Naive B cell (primary cell): ENCODE measurements around the gene RAP2A. TPM values are rescaled to one million over a fixed set of nuclear protein-coding genes. Genes with fewer than 3 reads are reported as not detected.

Experiments used
- ATAC-seq, 2 donors: fragments of 150-1000 bp; cut with Tn5 transposase; 2 replicates each; pipeline ENCODE4 v1.10.0; 2021; ENCODE audit warnings: low read depth in 2 of 2, mild to moderate bottlenecking in 2 of 2, moderate library complexity in 2 of 2
- DNase-seq: peaks from one replicate; pipeline ENCODE4 v3.0.0; 2022
- H3K27ac Mint-ChIP-seq, 6 donors: one replicate each; pipeline ENCODE4 v1.8.0; 2020 to 2022; ENCODE audit warnings: mild to moderate bottlenecking in 6 of 6, mixed read lengths in 6 of 6, moderate library complexity in 5 of 6, inconsistent platforms in 2 of 6
- H3K27me3 Mint-ChIP-seq, 3 donors: one replicate each; pipeline ENCODE4 v1.8.0; 2021 to 2022; ENCODE audit warnings: mixed read lengths in 3 of 3, mild to moderate bottlenecking in 1 of 3
- H3K36me3 Mint-ChIP-seq, 2 donors: one replicate each; pipeline ENCODE4 v1.8.0; 2020 to 2022; ENCODE audit warnings: mixed read lengths in 2 of 2, inconsistent platforms in 1 of 2, mild to moderate bottlenecking in 1 of 2
- H3K4me1 Mint-ChIP-seq, 3 donors: one replicate each; pipeline ENCODE4 v1.8.0; 2020 to 2022; ENCODE audit warnings: mixed read lengths in 3 of 3, inconsistent platforms in 1 of 3, mild to moderate bottlenecking in 1 of 3, moderate library complexity in 1 of 3
- H3K4me3 Mint-ChIP-seq, 8 donors: one replicate each; pipeline ENCODE4 v1.8.0; 2020 to 2022; ENCODE audit warnings: mild to moderate bottlenecking in 8 of 8, mixed read lengths in 8 of 8, moderate library complexity in 8 of 8, inconsistent platforms in 2 of 8
- H3K9me3 Mint-ChIP-seq, 7 donors: one replicate each; pipeline ENCODE4 v1.8.0; 2020 to 2022; ENCODE audit warnings: mixed read lengths in 7 of 7, mild to moderate bottlenecking in 5 of 7, inconsistent platforms in 2 of 7, moderate library complexity in 1 of 7
- polyA plus RNA-seq, 6 donors: library from polyadenylated mRNA; unstranded; fragments of 300-500 nt; fragmentation: Illumina TruSeq; gene quantifications; one replicate each; pipeline ENCODE4 v1.2.3, GENCODE V29; 2021; ENCODE audit warnings: low read depth in 6 of 6

RAP2A gene
- polyA plus RNA-seq, result 1 to 10 TPM; 1.2 to 2.7 (median 1.7) TPM

GRCh38 chr13:97433727-97434396 is at the start of gene RAP2A:
RAP2A (plus strand) TSS chr13:97434169; CDS start chr13:97434471, 302 bp downstream.
- ATAC-seq (peak; percentile 62 to 65), DNase-seq (peak; percentile 87)
- peaks cover 0 to 18% (median 3%) of the 10 kb centered on the region in 3 donors for H3K27me3 Mint-ChIP-seq
- peak within 1 kb of the TSS; percentile 87 to 99 (median 97) for H3K4me3 Mint-ChIP-seq
- H3K36me3 Mint-ChIP-seq, result no peaks in the 10 kb centered on the region
- H3K27ac Mint-ChIP-seq, result peak within 1 kb of the TSS; percentile 98 to 100 (median 100)
- peaks cover 0 to 4% (median 0%) of the 10 kb centered on the region in 7 donors for H3K9me3 Mint-ChIP-seq
- peaks cover 20 to 23% (median 23%) of the 10 kb centered on the region in 3 donors for H3K4me1 Mint-ChIP-seq

- Mint-ChIP-seq H3K9me3 (no peaks in the 10 kb centered on the region), H3K36me3 (peaks cover 21 to 30% of the 10 kb centered on the region in 2 donors), H3K4me1 (peaks cover 27 to 38% (median 34%) of the 10 kb centered on the region in 3 donors), H3K27me3 (no peaks in the 10 kb centered on the region), H3K4me3 (peak overlapping the region in 1 of 8 donors; percentile 45), H3K27ac (no peak overlapping the region)
- ATAC-seq (no peak), DNase-seq (no peak)
Observed at GRCh38 chr13:97384371-97384770, 49.6 kb upstream of the RAP2A start.

GRCh38 chr13:97385146-97385545 is 48.8 kb upstream of the RAP2A start:
- H3K9me3 Mint-ChIP-seq, result no peaks in the 10 kb centered on the region
- no peak for ATAC-seq
- H3K27ac Mint-ChIP-seq, result no peak overlapping the region
- H3K27me3 Mint-ChIP-seq, result no peaks in the 10 kb centered on the region
- peaks cover 16 to 25% of the 10 kb centered on the region in 2 donors for H3K36me3 Mint-ChIP-seq
- DNase-seq, result no peak
- H3K4me1 Mint-ChIP-seq, result peaks cover 27 to 38% (median 34%) of the 10 kb centered on the region in 3 donors
- no peak overlapping the region for H3K4me3 Mint-ChIP-seq

- Mint-ChIP-seq H3K36me3 (peaks cover 13 to 22% of the 10 kb centered on the region in 2 donors), H3K9me3 (no peaks in the 10 kb centered on the region), H3K27me3 (no peaks in the 10 kb centered on the region), H3K4me3 (no peak overlapping the region), H3K27ac (peak overlapping the region in 1 of 6 donors; percentile 28), H3K4me1 (peaks cover 27 to 38% (median 31%) of the 10 kb centered on the region in 3 donors)
- no peak for DNase-seq
- no peak for ATAC-seq
Observed at GRCh38 chr13:97385854-97386253, 48.1 kb upstream of the RAP2A start.

GRCh38 chr13:97386801-97387484 is 47.0 kb upstream of the RAP2A start:
- Mint-ChIP-seq H3K4me1 (peaks cover 27 to 38% (median 31%) of the 10 kb centered on the region in 3 donors), H3K27me3 (no peaks in the 10 kb centered on the region), H3K9me3 (no peaks in the 10 kb centered on the region), H3K4me3 (peak overlapping the region in 2 of 8 donors; percentile 15 to 38), H3K36me3 (peaks cover 9 to 24% of the 10 kb centered on the region in 2 donors), H3K27ac (peak overlapping the region in 2 of 6 donors; percentile 39 to 57)
- no peak for ATAC-seq
- DNase-seq, result no peak

- Mint-ChIP-seq H3K27ac (peak overlapping the region in 1 of 6 donors; percentile 57), H3K36me3 (peaks cover 7 to 24% of the 10 kb centered on the region in 2 donors)
- no peak for ATAC-seq
Observed at GRCh38 chr13:97387485-97387839, 46.5 kb upstream of the RAP2A start.

GRCh38 chr13:97387890-97388289 is 46.1 kb upstream of the RAP2A start:
- H3K36me3 Mint-ChIP-seq, result peaks cover 2 to 20% of the 10 kb centered on the region in 2 donors
- H3K27ac Mint-ChIP-seq, result peak overlapping the region in 1 of 6 donors; percentile 57
- H3K27me3 Mint-ChIP-seq, result no peaks in the 10 kb centered on the region
- peaks cover 27 to 38% (median 31%) of the 10 kb centered on the region in 3 donors for H3K4me1 Mint-ChIP-seq
- H3K9me3 Mint-ChIP-seq, result no peaks in the 10 kb centered on the region
- ATAC-seq (no peak), DNase-seq (no peak)
- no peak overlapping the region for H3K4me3 Mint-ChIP-seq

More at GRCh38 chr13:97387485-97387839, 46.5 kb upstream of the RAP2A start:
- Mint-ChIP-seq H3K9me3 (no peaks in the 10 kb centered on the region), H3K27me3 (no peaks in the 10 kb centered on the region), H3K4me1 (peaks cover 27 to 38% (median 31%) of the 10 kb centered on the region in 3 donors), H3K4me3 (peak overlapping the region in 1 of 8 donors; percentile 15)
- DNase-seq, result no peak

GRCh38 chr13:97388373-97388772 is 45.6 kb upstream of the RAP2A start:
- peaks cover 27 to 38% (median 31%) of the 10 kb centered on the region in 3 donors for H3K4me1 Mint-ChIP-seq
- H3K9me3 Mint-ChIP-seq, result no peaks in the 10 kb centered on the region
- peaks cover 0 to 16% of the 10 kb centered on the region in 2 donors for H3K36me3 Mint-ChIP-seq
- no peak for DNase-seq
- H3K27me3 Mint-ChIP-seq, result no peaks in the 10 kb centered on the region
- peak overlapping the region in 3 of 6 donors; percentile 3 to 93 (median 91) for H3K27ac Mint-ChIP-seq
- ATAC-seq, result no peak
- H3K4me3 Mint-ChIP-seq, result peak overlapping the region in 1 of 8 donors; percentile 77

- no peak for DNase-seq
- Mint-ChIP-seq H3K4me1 (peaks cover 23 to 29% (median 25%) of the 10 kb centered on the region in 3 donors), H3K36me3 (peaks cover 0 to 11% of the 10 kb centered on the region in 2 donors), H3K4me3 (no peak overlapping the region), H3K27ac (no peak overlapping the region), H3K27me3 (no peaks in the 10 kb centered on the region), H3K9me3 (no peaks in the 10 kb centered on the region)
- no peak for ATAC-seq
Observed at GRCh38 chr13:97390941-97391600, 42.9 kb upstream of the RAP2A start.

GRCh38 chr13:97392020-97392419 is 41.9 kb upstream of the RAP2A start:
- H3K36me3 Mint-ChIP-seq, result peaks cover 0 to 7% of the 10 kb centered on the region in 2 donors
- no peaks in the 10 kb centered on the region for H3K9me3 Mint-ChIP-seq
- H3K27ac Mint-ChIP-seq, result no peak overlapping the region
- H3K4me1 Mint-ChIP-seq, result peaks cover 13 to 19% (median 17%) of the 10 kb centered on the region in 3 donors
- no peak overlapping the region for H3K4me3 Mint-ChIP-seq
- no peaks in the 10 kb centered on the region for H3K27me3 Mint-ChIP-seq
- no peak for ATAC-seq
- DNase-seq, result no peak

GRCh38 chr13:97394542-97394941 is 39.4 kb upstream of the RAP2A start:
- no peaks in the 10 kb centered on the region for H3K9me3 Mint-ChIP-seq
- H3K4me1 Mint-ChIP-seq, result no peaks in the 10 kb centered on the region
- ATAC-seq (no peak), DNase-seq (no peak)
- no peak overlapping the region for H3K4me3 Mint-ChIP-seq
- no peaks in the 10 kb centered on the region for H3K27me3 Mint-ChIP-seq
- H3K27ac Mint-ChIP-seq, result no peak overlapping the region
- peaks cover 0 to 7% of the 10 kb centered on the region in 2 donors for H3K36me3 Mint-ChIP-seq

GRCh38 chr13:97395447-97396136 is 38.4 kb upstream of the RAP2A start:
- H3K27me3 Mint-ChIP-seq, result no peaks in the 10 kb centered on the region
- H3K27ac Mint-ChIP-seq, result no peak overlapping the region
- peaks cover 0 to 3% (median 0%) of the 10 kb centered on the region in 7 donors for H3K9me3 Mint-ChIP-seq
- H3K36me3 Mint-ChIP-seq, result peaks cover 0 to 7% of the 10 kb centered on the region in 2 donors
- H3K4me1 Mint-ChIP-seq, result no peaks in the 10 kb centered on the region
- H3K4me3 Mint-ChIP-seq, result no peak overlapping the region
- no peak for ATAC-seq
- DNase-seq, result no peak

GRCh38 chr13:97397267-97397666 is 36.7 kb upstream of the RAP2A start:
- Mint-ChIP-seq H3K27me3 (peaks cover 0 to 4% (median 2%) of the 10 kb centered on the region in 3 donors), H3K4me1 (no peaks in the 10 kb centered on the region), H3K36me3 (peaks cover 8 to 13% of the 10 kb centered on the region in 2 donors), H3K4me3 (no peak overlapping the region), H3K9me3 (peaks cover 4 to 12% (median 5%) of the 10 kb centered on the region in 7 donors), H3K27ac (no peak overlapping the region)
- ATAC-seq, result no peak
- no peak for DNase-seq
